Measurements from ENCODE around the gene ESPL1. TPM values are rescaled to one million over a fixed set of nuclear protein-coding genes. Genes with fewer than 3 reads are reported as not detected.
"Not testable (repeated sequence)": the region's sequence is repeated elsewhere in the genome, so short reads cannot be mapped to it uniquely, and the experiment has no call there.

Gene ESPL1
- total RNA-seq, 3 donors from 2014 or later, result 0.33 to 1.3 (median 1.2) TPM

DNA sequence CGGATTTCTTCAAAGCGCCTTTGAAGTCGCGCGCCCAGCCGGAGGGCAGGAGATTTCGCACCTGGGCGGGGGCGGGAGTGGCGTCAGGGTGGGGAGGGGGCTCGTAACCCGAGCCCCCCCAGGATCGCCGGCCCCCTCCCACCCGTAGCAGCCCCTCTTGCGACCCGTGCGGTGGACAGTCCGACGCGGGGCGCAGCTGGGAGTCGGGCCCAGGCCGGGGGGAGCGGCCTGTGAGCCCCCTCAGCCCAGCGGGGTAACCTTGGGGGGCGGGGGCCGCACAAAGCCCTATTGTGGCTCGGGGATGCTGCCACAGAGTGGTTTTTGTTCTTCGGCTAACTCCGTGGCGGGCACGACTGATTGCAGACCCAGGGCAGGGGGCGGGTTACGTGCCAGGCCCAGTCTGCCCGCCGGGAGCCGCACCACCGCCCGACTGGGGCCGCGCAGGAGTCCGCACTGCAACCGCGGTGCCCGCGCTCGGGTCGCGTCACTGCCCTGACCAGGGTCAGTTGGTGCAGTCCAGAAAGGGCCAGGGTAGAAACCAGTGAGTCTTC, 57.5 kb downstream of the ESPL1 start:
- Histone ChIP-seq H3K4me3 (peak overlapping the region; percentile 60 to 80 (median 63)), H3K36me3 (no peaks in the 10 kb centered on the region), H3K27ac (peak overlapping the region; percentile 79 to 92), H3K27me3 (no peaks in the 10 kb centered on the region), H3K4me1 (peaks cover 0 to 6% of the 10 kb centered on the region in 2 donors), H3K9me3 (no peaks in the 10 kb centered on the region)
- TF ChIP-seq POLR2A (IDR thresholded peaks at IDR 0.05), result no peak
- no peak for TF ChIP-seq POLR2AphosphoS5 (IDR thresholded peaks at IDR 0.05)
- TF ChIP-seq, protein P1, sequence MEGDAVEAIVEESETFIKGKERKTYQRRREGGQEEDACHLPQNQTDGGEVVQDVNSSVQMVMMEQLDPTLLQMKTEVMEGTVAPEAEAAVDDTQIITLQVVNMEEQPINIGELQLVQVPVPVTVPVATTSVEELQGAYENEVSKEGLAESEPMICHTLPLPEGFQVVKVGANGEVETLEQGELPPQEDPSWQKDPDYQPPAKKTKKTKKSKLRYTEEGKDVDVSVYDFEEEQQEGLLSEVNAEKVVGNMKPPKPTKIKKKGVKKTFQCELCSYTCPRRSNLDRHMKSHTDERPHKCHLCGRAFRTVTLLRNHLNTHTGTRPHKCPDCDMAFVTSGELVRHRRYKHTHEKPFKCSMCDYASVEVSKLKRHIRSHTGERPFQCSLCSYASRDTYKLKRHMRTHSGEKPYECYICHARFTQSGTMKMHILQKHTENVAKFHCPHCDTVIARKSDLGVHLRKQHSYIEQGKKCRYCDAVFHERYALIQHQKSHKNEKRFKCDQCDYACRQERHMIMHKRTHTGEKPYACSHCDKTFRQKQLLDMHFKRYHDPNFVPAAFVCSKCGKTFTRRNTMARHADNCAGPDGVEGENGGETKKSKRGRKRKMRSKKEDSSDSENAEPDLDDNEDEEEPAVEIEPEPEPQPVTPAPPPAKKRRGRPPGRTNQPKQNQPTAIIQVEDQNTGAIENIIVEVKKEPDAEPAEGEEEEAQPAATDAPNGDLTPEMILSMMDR (IDR thresholded peaks at IDR 0.05), result no peak
- no peak for DNase-seq (ENCODE audit: low spot score in 2 of 2)
- intact Hi-C loops (cut with DNase I; ENCODE audit: low total_unique reads), result no loop called here

DNA sequence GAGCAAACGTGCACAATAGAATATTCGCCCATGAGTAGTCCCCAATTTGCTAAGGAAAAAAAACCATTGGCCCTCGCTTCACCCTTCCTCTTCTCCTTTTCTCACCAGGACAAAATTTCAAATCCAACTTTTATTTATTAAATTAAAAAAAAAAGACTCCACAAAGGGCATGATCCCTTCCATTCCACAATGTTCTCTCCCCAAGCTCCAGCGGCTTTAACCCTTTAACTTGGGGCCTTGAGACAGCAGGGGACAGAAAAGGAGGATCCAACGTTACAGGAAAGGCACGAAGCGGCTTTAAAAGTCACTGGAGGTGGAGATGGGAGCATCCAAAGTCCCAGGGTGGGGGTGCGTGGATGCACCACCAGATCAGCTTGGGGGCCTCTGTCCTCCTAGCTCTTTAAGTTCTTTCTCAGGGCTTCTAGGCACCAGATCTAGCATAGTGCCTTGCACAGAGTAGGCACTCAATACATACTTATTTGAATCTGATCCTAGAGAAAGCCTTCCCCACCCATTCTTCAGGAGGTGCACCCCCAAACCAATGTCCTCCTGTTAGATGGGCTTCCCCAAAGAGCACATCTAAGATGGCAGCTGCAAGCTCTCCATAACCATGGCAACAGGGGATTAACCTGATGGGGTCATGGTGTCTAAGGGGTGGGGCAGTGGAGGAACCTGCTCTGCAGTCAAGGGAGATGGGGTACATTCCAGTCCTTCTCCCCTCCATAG, 58.5 kb downstream of the ESPL1 start:
- intact Hi-C loops (cut with DNase I; ENCODE audit: low total_unique reads), result no loop called here
- TF ChIP-seq POLR2AphosphoS5 (IDR thresholded peaks at IDR 0.05) (no peak), POLR2A (IDR thresholded peaks at IDR 0.05) (no peak)
- TF ChIP-seq, protein P1 (IDR thresholded peaks at IDR 0.05), result no peak
- no peaks in the 10 kb centered on the region for H3K27me3 ChIP-seq
- no peak overlapping the region for H3K4me3 ChIP-seq
- H3K9me3 ChIP-seq, result no peaks in the 10 kb centered on the region
- H3K4me1 ChIP-seq, result peaks cover 0 to 4% of the 10 kb centered on the region in 2 donors
- no peak for DNase-seq (ENCODE audit: low spot score in 2 of 2)
- H3K36me3 ChIP-seq, result no peaks in the 10 kb centered on the region
- H3K27ac ChIP-seq, result no peak overlapping the region

DNA sequence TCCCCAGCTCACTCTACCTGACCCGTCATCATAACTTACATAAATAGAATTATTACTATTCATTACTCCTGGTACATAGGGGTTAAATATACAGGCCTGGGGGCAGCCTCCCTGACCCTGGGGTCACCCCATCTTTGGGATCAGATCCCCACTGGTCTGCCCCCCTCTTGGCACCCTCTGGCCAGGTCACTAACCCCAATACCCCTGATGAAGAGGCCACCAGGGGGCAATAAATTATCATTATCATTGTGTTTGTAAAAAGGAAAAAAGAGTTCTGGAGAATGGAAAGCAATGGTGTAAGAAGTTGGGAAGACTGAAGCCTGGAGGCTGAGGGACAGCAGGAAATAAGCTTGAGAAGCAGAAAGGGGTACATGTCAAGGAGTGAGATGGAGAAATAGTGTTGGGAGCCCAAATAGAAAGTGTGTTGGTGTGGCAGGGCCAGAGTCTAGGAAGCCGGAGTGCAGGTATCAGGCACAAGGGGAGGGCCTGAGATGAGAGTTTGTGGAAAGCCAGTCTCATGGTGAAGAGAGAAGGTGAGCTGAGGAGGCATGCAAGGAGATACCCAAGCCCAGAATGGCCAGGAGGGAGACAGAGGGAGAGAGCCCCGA, 59.4 kb downstream of the ESPL1 start:
- DNase-seq (ENCODE audit: low spot score in 2 of 2), result no peak
- Histone ChIP-seq H3K27me3 (no peaks in the 10 kb centered on the region), H3K36me3 (no peaks in the 10 kb centered on the region), H3K4me1 (no peaks in the 10 kb centered on the region), H3K27ac (no peak overlapping the region), H3K9me3 (no peaks in the 10 kb centered on the region), H3K4me3 (no peak overlapping the region)
- TF ChIP-seq POLR2A (IDR thresholded peaks at IDR 0.05), result no peak
- TF ChIP-seq, protein P1 (IDR thresholded peaks at IDR 0.05), result no peak
- TF ChIP-seq POLR2AphosphoS5 (IDR thresholded peaks at IDR 0.05), result no peak
- intact Hi-C loops (cut with DNase I; ENCODE audit: low total_unique reads), result no loop called here

DNA sequence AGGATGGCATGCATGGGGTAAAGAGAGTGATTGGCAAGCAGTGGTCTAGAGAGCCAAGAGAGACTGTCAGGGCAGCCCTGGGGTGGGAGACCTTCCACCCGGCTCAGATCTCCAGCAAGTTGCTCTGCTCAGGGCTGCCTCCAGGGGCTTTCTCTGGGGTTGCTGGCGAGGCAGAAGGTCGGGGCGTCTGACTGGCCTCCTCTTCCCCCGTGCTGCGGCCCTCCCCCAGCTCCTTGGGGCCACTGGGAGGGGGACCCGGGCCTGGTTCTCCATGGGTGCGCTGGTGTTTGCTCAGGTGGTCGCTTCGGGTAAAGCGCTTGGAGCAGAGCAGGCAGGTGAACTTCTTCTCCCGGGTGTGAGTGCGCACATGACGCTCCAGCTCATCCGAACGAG, 59.9 kb downstream of the ESPL1 start:
- intact Hi-C loops (cut with DNase I; ENCODE audit: low total_unique reads), result no loop called here
- no peaks in the 10 kb centered on the region for H3K36me3 ChIP-seq
- TF ChIP-seq, protein P1 (IDR thresholded peaks at IDR 0.05), result no peak
- TF ChIP-seq POLR2AphosphoS5 (IDR thresholded peaks at IDR 0.05), result no peak
- no peak for TF ChIP-seq POLR2A (IDR thresholded peaks at IDR 0.05)

DNA sequence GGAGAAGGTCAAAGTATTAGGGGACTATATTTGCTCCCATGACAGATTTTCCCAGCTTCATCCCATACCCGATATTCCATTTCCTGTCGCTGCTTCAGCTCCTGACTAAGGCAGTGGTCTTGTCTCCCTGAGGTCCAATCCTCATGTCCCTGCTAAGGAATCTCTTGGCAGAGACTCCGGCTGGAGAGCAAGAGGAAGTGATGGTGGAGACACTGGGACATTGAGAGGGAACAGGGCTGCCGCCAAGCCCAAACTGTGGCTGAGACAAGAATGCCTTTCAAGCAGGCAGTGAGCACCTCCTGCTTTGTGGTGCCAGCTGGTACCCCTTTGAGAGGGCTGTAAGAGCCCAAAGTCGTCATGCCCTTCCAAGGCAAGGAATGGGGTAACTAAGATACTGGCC, 62.6 kb downstream of the ESPL1 start:
- no peaks in the 10 kb centered on the region for H3K36me3 ChIP-seq
- TF ChIP-seq, protein P1 (IDR thresholded peaks at IDR 0.05), result no peak
- TF ChIP-seq POLR2A (IDR thresholded peaks at IDR 0.05) (no peak), POLR2AphosphoS5 (IDR thresholded peaks at IDR 0.05) (no peak)
- DNase-seq (ENCODE audit: low spot score in 2 of 2), result no peak

More for the DNA sequence above, 59.9 kb downstream of the ESPL1 start:
- no peaks in the 10 kb centered on the region for H3K9me3 ChIP-seq
- H3K4me1 ChIP-seq, result no peaks in the 10 kb centered on the region
- no peak overlapping the region for H3K4me3 ChIP-seq
- H3K27me3 ChIP-seq, result no peaks in the 10 kb centered on the region
- no peak overlapping the region for H3K27ac ChIP-seq
- DNase-seq (ENCODE audit: low spot score in 2 of 2), result no peak

DNA sequence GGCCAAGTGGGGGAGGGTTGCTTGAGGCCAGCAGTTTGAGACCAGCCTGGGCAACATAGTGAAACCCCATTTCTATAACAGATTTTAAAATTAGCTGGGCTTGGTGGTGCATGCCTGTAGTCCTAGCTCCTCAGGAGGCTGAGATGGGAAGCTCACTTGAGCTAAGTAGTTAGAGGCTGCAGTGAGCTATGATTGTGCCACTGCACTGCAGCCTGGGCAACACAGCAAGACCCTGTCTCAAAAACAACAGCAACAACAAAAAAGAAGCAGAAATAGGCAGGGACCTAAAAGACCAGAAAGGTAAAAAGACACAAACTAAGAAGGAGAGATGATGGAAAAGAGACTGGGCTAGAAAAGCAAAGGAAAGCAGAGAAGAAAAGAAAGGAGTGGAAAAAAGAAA, 64.2 kb downstream of the ESPL1 start:
- DNase-seq (ENCODE audit: low spot score in 2 of 2), result not testable (repeated sequence)
- peaks cover 0 to 14% of the 10 kb centered on the region in 2 donors for H3K27me3 ChIP-seq

More for the DNA sequence above, 62.6 kb downstream of the ESPL1 start:
- Histone ChIP-seq H3K4me1 (no peaks in the 10 kb centered on the region), H3K4me3 (no peak overlapping the region), H3K27me3 (peaks cover 0 to 8% of the 10 kb centered on the region in 2 donors), H3K9me3 (no peaks in the 10 kb centered on the region), H3K27ac (no peak overlapping the region)
- intact Hi-C loops (cut with DNase I; ENCODE audit: low total_unique reads), result no loop called here

More for the DNA sequence above, 64.2 kb downstream of the ESPL1 start:
- H3K36me3 ChIP-seq; H3K27ac ChIP-seq; intact Hi-C loops (cut with DNase I; ENCODE audit: low total_unique reads); H3K4me3 ChIP-seq; H3K9me3 ChIP-seq; H3K4me1 ChIP-seq: not testable (repeated sequence)

All from breast epithelium (tissue), 4 donors.